Liver (tissue), 9 donors: ENCODE data around the gene MROH8. TPM values are rescaled to one million over a fixed set of nuclear protein-coding genes. Genes with fewer than 3 reads are reported as not detected.

Experiments used
- DNase-seq: peaks from one replicate; pipeline ENCODE4 v3.0.0-alpha.2; 2017; ENCODE audit warnings: low spot score
- H3K27ac ChIP-seq, 2 donors: one replicate each; pipeline ENCODE4 v1.7.0; 2013; ENCODE audit warnings: inconsistent platforms in 2 of 2, low read length in 2 of 2, control low read depth in 1 of 2, low read depth in 1 of 2, mild to moderate bottlenecking in 1 of 2
- H3K27me3 ChIP-seq, 4 donors: one replicate each; pipeline versions ENCODE4 v1.6.1 to v1.7.0; 2013; ENCODE audit warnings: low read length in 3 of 4, inconsistent platforms in 1 of 4, mild to moderate bottlenecking in 1 of 4, moderate library complexity in 1 of 4; ENCODE audit not compliant: control insufficient read depth in 4 of 4, insufficient read depth in 4 of 4
- H3K36me3 ChIP-seq, 4 donors: one replicate each; pipeline versions ENCODE4 v1.6.1 to v1.7.0; 2013; ENCODE audit warnings: low read length in 3 of 4, mild to moderate bottlenecking in 3 of 4, low read depth in 1 of 4, moderate library complexity in 1 of 4; ENCODE audit not compliant: control insufficient read depth in 4 of 4, insufficient read depth in 3 of 4
- H3K4me1 ChIP-seq, 4 donors: one replicate each; pipeline versions ENCODE4 v1.6.1 to v1.7.0; 2013; ENCODE audit warnings: low read length in 3 of 4, mild to moderate bottlenecking in 3 of 4, moderate library complexity in 1 of 4; ENCODE audit not compliant: control insufficient read depth in 4 of 4, insufficient read depth in 4 of 4
- H3K4me3 ChIP-seq, 3 donors: one replicate each; pipeline versions ENCODE4 v1.6.1 to v1.7.0; 2013; ENCODE audit warnings: low read length in 3 of 3, control low read depth in 1 of 3, low read depth in 1 of 3, mild to moderate bottlenecking in 1 of 3
- H3K9ac ChIP-seq, 2 donors: one replicate each; pipeline ENCODE4 v1.7.0; 2013; ENCODE audit warnings: low read length in 2 of 2, mild to moderate bottlenecking in 2 of 2, moderate library complexity in 2 of 2, control low read depth in 1 of 2, low read depth in 1 of 2
- H3K9me3 ChIP-seq, 4 donors: one replicate each; pipeline versions ENCODE4 v1.6.1 to v1.7.0; 2013; ENCODE audit warnings: low read length in 3 of 4; ENCODE audit not compliant: control insufficient read depth in 4 of 4
- ATF3 ChIP-seq: IDR thresholded peaks from 2 replicates; pipeline ENCODE4 v1.6.1; 2016; ENCODE audit warnings: antibody characterized with exemption
- CTCF ChIP-seq: fragments of 150-350 bp; IDR thresholded peaks from 2 replicates; pipeline ENCODE4 v1.5.1; 2017; ENCODE audit warnings: improper control_type of control experiment, low read depth, low read length; ENCODE audit not compliant: missing input control
- EGR1 ChIP-seq, 2 donors: IDR thresholded peaks; 2 replicates each; pipeline ENCODE4 v1.6.1; 2016 to 2018; ENCODE audit warnings: antibody characterized with exemption in 2 of 2, low read depth in 2 of 2
- FOXA1 ChIP-seq: IDR thresholded peaks from 2 replicates; pipeline ENCODE4 v1.6.1; 2016; ENCODE audit warnings: antibody characterized with exemption
- FOXA2 ChIP-seq: IDR thresholded peaks from 2 replicates; pipeline ENCODE4 v1.6.1; 2016; ENCODE audit warnings: antibody characterized with exemption
- HNF4A ChIP-seq, 2 donors: conservative IDR thresholded peaks; 2 replicates each; pipeline ENCODE4 v1.6.1; 2016; ENCODE audit warnings: antibody characterized with exemption in 2 of 2, mild to moderate bottlenecking in 2 of 2
- HNF4G ChIP-seq: IDR thresholded peaks from 2 replicates; pipeline ENCODE4 v1.6.1; 2016; ENCODE audit warnings: antibody characterized with exemption
- JUND ChIP-seq, 2 donors: IDR thresholded peaks; 2 replicates each; pipeline ENCODE4 v1.6.1; 2016; ENCODE audit warnings: antibody characterized with exemption in 2 of 2
- MAX ChIP-seq: IDR thresholded peaks from 2 replicates; pipeline ENCODE4 v1.6.1; 2016; ENCODE audit warnings: antibody characterized with exemption
- NR2F2 ChIP-seq: IDR thresholded peaks from 2 replicates; pipeline ENCODE4 v1.6.1; 2016; ENCODE audit warnings: antibody characterized with exemption
- RAD21 ChIP-seq, 2 donors: IDR thresholded peaks; 2 replicates each; pipeline ENCODE4 v1.6.1; 2016; ENCODE audit warnings: antibody characterized with exemption in 2 of 2, mild to moderate bottlenecking in 2 of 2
- REST ChIP-seq: IDR thresholded peaks from 2 replicates; pipeline ENCODE4 v1.6.1; 2016; ENCODE audit warnings: antibody characterized with exemption, mild to moderate bottlenecking
- RXRA ChIP-seq, 2 donors: IDR thresholded peaks; 2 replicates each; pipeline ENCODE4 v1.6.1; 2017 to 2018; ENCODE audit warnings: antibody characterized with exemption in 2 of 2, mild to moderate bottlenecking in 1 of 2
- SP1 ChIP-seq: IDR thresholded peaks from 2 replicates; pipeline ENCODE4 v1.6.1; 2018; ENCODE audit warnings: antibody characterized with exemption, mild to moderate bottlenecking
- TAF1 ChIP-seq: conservative IDR thresholded peaks from 2 replicates; pipeline ENCODE4 v1.6.1; 2016; ENCODE audit warnings: antibody characterized with exemption, mild to moderate bottlenecking
- YY1 ChIP-seq: IDR thresholded peaks from 2 replicates; pipeline ENCODE4 v1.6.1; 2016; ENCODE audit warnings: antibody characterized with exemption, mild to moderate bottlenecking
- ZBTB33 ChIP-seq: IDR thresholded peaks from 2 replicates; pipeline ENCODE4 v1.6.1; 2016; ENCODE audit warnings: antibody characterized with exemption
- whole genome bisulfite sequencing: extraction: QIAGEN DNeasy Blood & Tissue Kit; methylation state at CpG from one replicate; pipeline ENCODE4 v1.1.7; 2013; 5-methylcytosine and 5-hydroxymethylcytosine counted together
- polyA plus RNA-seq, 2 donors: library from polyadenylated mRNA; stranded (reverse) in 1 of 2; unstranded in 1 of 2; fragments of 200-250 nt in 1 of 2; fragments of >200 nt in 1 of 2; fragmentation: Nextera tagmentation in 1 of 2; extraction: Ambion mirVana in 1 of 2; gene quantifications; one replicate each; pipeline versions ENCODE4 v1.2.1 to v1.2.3, GENCODE V29; 2013 to 2015
- total RNA-seq, 2 donors: library from RNA; depleted of rRNA; stranded (reverse); fragments of >200 nt; gene quantifications; one replicate each; pipeline ENCODE4 v1.2.3, GENCODE V29; 2014
- donor health status: healthy.
- donor health status: healthy.
- donor health status: healthy.
- donor health status: healthy.
- donor health status: healthy.

MROH8 gene
- total and polyA plus RNA-seq, 4 donors, result 1.3 to 5.1 (median 2.0) TPM

- peaks cover 6 to 71% (median 67%) of the 10 kb centered on the region in 4 donors for H3K36me3 ChIP-seq
- H3K4me1 ChIP-seq, result no peaks in the 10 kb centered on the region
- TF ChIP-seq HNF4A (conservative IDR thresholded peaks at IDR 0.05), result no peak
- TF ChIP-seq ZBTB33, result no peak
- TF ChIP-seq JUND (IDR thresholded peaks at IDR 0.05), result no peak
- TF ChIP-seq REST, result no peak
- no peak for TF ChIP-seq HNF4G
- no peak for TF ChIP-seq RAD21 (IDR thresholded peaks at IDR 0.05)
- no peak for TF ChIP-seq TAF1
- TF ChIP-seq MAX, result no peak
- no peak for TF ChIP-seq EGR1 (IDR thresholded peaks at IDR 0.05; ENCODE audit: low read depth in 2 of 2)
- no peak for TF ChIP-seq FOXA2
- TF ChIP-seq ATF3, result no peak
- TF ChIP-seq CTCF, result no peak
- no peak for TF ChIP-seq RXRA (IDR thresholded peaks at IDR 0.05)
- TF ChIP-seq FOXA1, result no peak
- H3K27me3 ChIP-seq, result no peaks in the 10 kb centered on the region
- DNase-seq, result no peak
- no peaks in the 10 kb centered on the region for H3K9me3 ChIP-seq
- 94% methylated on average over 5 of the region's 5 CpGs for WGBS
- H3K9ac ChIP-seq, result no peak overlapping the region
- no peak overlapping the region for H3K27ac ChIP-seq
- no peak overlapping the region for H3K4me3 ChIP-seq
Observed at GRCh38 chr20:37225146-37225545, 45.8 kb upstream of the MROH8 start.

GRCh38 chr20:37223053-37223452 is 43.7 kb upstream of the MROH8 start:
- no peak for DNase-seq
- H3K27me3 ChIP-seq, result no peaks in the 10 kb centered on the region
- no peak overlapping the region for H3K27ac ChIP-seq
- no peak overlapping the region for H3K9ac ChIP-seq
- H3K4me3 ChIP-seq, result no peak overlapping the region
- H3K36me3 ChIP-seq, result peaks cover 5 to 58% (median 55%) of the 10 kb centered on the region in 4 donors
- no peaks in the 10 kb centered on the region for H3K9me3 ChIP-seq
- no peaks in the 10 kb centered on the region for H3K4me1 ChIP-seq
- TF ChIP-seq TAF1 (no peak), SP1 (no peak), MAX (no peak), NR2F2 (no peak), EGR1 (IDR thresholded peaks at IDR 0.05; ENCODE audit: low read depth in 2 of 2) (no peak), YY1 (no peak), REST (no peak), HNF4G (no peak), RAD21 (IDR thresholded peaks at IDR 0.05) (no peak), RXRA (IDR thresholded peaks at IDR 0.05) (no peak), CTCF (no peak)
